Renal pelvis (tissue), 12 donors: ENCODE data around the gene RASAL2. TPM values are rescaled to one million over a fixed set of nuclear protein-coding genes. Genes with fewer than 3 reads are reported as not detected.

Source experiments
- DNase-seq: peaks from one replicate; pipeline ENCODE4 v3.0.0-alpha.2; 2013
- long read RNA-seq, 16 experiments: transcript quantifications; one replicate each; lab custom pipeline, GENCODE V29; 2026
- polyA plus RNA-seq, 3 donors: library from polyadenylated mRNA; unstranded; fragments of 120-200 nt; gene quantifications; one replicate each; pipeline ENCODE4 v1.2.1, GENCODE V29; 2013; ENCODE audit not compliant: insufficient read length in 3 of 3

Gene RASAL2
- polyA plus RNA-seq: 10 to 100 TPM; 18.1 to 22.6 (median 22.4) TPM
- long read RNA-seq, donor 1, partial matches to known transcripts: 0 of 3 reads
- long read RNA-seq, donor 1, other reads (novel, unspliced or antisense): 0 of 3 reads
- long read RNA-seq, donor 2, partial matches to known transcripts: 0 of 3 reads
- long read RNA-seq, donor 2, other reads (novel, unspliced or antisense): 0 of 3 reads
- long read RNA-seq, donor 3: 0 reads
- long read RNA-seq, donor 4, full-length matches to known transcripts: 4 of 4 reads
- long read RNA-seq, donor 4, partial matches to known transcripts: 0 of 4 reads
- long read RNA-seq, donor 4, other reads (novel, unspliced or antisense): 0 of 4 reads
- long read RNA-seq, donor 5, partial matches to known transcripts: 0 of 1 reads
- long read RNA-seq, donor 5, other reads (novel, unspliced or antisense): 0 of 1 reads
- long read RNA-seq, donor 6, partial matches to known transcripts: 0 of 4 reads
- long read RNA-seq, donor 6, other reads (novel, unspliced or antisense): 0 of 4 reads
- long read RNA-seq, donor 7, transcript RASAL2-204 (2 exons, 650 nt): major isoform, 6 of 6 reads
- long read RNA-seq, donor 7, partial matches to known transcripts: 0 of 6 reads
- long read RNA-seq, donor 7, other reads (novel, unspliced or antisense): 0 of 6 reads
- long read RNA-seq, donor 8, partial matches to known transcripts: 0 of 1 reads
- long read RNA-seq, donor 8, other reads (novel, unspliced or antisense): 0 of 1 reads
- long read RNA-seq, donor 9, full-length matches to known transcripts: 6 of 6 reads
- long read RNA-seq, donor 9, partial matches to known transcripts: 0 of 6 reads
- long read RNA-seq, donor 9, other reads (novel, unspliced or antisense): 0 of 6 reads
- long read RNA-seq, donor 10, transcript RASAL2-204 (2 exons, 650 nt): major isoform, 8 of 8 reads
- long read RNA-seq, donor 10, partial matches to known transcripts: 0 of 8 reads
- long read RNA-seq, donor 10, other reads (novel, unspliced or antisense): 0 of 8 reads
- long read RNA-seq, donor 11, transcript RASAL2-204 (2 exons, 650 nt): major isoform, 6 of 6 reads
- long read RNA-seq, donor 11, partial matches to known transcripts: 0 of 6 reads
- long read RNA-seq, donor 11, other reads (novel, unspliced or antisense): 0 of 6 reads
- long read RNA-seq, donor 12, transcript RASAL2-204 (2 exons, 650 nt): major isoform, 8 of 13 reads
- long read RNA-seq, donor 12, partial matches to known transcripts: 5 of 13 reads
- long read RNA-seq, donor 12, other reads (novel, unspliced or antisense): 0 of 13 reads
- long read RNA-seq, donor 13, partial matches to known transcripts: 0 of 4 reads
- long read RNA-seq, donor 13, other reads (novel, unspliced or antisense): 0 of 4 reads
- long read RNA-seq, donor 14: 0 reads
- long read RNA-seq, donor 15: 0 reads
- long read RNA-seq, donor 16, partial matches to known transcripts: 0 of 3 reads
- long read RNA-seq, donor 16, other reads (novel, unspliced or antisense): 0 of 3 reads

DNA sequence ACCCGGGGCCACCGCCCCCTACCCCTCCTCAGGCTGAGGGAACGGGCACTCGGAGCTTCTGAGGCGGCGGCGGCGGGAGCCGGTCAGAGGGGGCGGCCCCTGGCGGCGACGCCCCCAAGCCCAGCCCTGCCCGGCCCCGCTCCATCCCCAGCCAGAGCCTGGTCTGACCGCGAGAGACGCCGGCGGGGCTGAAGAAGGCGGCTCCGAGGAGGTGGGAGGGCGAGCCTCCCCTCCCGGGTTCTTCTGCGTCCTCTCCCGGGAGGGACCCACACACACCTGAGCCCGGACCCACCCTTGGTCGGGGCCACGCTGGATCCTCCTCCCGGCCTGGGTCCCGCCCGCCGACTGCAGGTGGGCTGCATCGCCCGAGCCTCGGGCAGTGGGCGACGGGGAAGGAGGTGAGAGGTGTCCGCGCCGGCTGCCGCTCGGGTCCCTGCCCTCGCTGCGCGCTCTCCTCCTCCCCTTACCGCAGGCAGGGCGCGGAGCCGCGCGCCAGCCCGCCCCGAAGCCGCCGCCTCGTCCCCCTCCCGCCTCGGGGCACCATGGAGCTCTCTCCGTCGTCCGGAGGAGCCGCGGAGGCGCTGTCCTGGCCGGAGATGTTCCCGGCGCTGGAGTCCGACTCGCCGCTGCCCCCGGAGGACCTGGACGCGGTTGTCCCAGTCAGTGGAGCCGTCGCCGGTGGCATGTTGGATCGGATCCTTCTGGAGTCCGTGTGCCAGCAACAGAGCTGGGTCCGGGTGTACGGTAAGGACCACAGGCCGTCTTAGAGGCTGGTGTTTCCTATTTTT is at the start of gene RASAL2:
Gene RASAL2 (plus strand): TSS at position 154 of the 788 bp plus-strand sequence. CDS start 389 bp downstream, at position 543.
- peak; percentile 71 for DNase-seq

GRCh38 chr1:178046591-178047270 is 47.2 kb upstream of the RASAL2 start:
- no peak for DNase-seq

DNA sequence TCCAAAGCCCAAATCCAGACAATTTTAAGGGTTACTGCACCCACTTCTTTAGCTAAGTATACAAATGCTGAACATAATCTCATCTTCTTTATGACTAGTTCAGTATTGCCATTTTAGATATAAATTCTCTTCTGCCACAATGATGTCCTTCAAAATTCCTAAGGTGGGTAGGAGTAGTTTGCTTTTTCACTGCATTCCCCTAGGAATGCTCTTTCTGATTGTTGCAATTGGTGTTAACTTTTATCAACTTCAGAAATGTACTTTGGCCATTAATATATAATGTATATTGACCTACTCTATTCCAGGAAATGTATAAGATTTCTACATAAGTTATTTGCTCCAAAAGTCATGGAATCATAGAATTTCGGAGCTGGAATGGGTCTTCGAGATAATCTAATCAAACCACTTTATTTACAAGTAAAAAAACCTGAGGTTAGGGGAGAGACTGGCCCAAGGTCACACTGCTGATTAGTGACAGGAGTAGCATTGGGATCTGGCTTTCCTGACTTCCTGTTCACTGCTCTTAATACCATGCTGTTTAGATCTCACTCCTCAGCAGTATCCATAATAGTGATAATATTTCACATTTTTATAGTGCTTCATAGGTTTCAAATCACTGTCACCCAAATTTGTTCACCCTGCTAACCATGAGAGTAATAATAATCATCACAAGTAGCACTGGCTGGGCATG is 46.4 kb upstream of the RASAL2 start:
- no peak for DNase-seq

DNA sequence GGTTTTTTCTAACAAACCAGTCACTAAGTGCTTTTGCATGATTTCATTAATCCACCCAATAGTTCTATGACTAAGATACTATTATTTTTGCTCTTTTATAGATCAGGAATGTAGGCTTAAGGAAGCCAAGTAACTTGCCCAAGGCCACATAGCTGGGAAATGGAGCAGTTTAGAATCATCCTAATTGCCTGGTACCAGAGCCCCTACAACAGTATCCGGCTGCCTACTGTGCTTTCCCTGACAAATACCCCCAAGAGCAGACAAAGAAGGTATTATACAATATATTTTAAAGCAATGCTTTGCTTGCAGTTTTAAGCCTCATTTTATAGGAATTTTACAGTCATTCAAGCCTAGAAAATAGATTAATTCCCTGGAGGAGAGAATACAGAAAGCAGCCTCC is 45.5 kb upstream of the RASAL2 start:
- DNase-seq: no peak

DNA sequence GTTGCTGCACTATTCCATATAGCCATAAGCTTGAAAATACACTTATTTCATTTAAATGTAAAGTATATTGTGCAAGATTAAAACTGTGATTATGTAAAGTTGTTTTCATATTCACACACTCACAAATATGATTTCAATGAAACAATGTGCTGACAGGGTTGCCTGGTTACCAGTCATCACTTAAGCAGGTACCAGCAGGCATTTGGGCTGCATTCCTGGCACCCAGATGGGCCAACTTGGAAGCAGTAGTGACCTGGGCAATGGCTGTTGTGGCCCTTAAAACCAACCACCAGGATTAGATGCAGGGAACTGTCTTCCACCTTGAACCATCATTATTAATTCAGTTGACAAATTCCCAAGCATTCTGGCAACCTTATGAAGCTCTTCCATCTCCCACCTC is 45.0 kb upstream of the RASAL2 start:
- DNase-seq: no peak

GRCh38 chr1:178050084-178050483 is 43.8 kb upstream of the RASAL2 start:
- no peak for DNase-seq

GRCh38 chr1:178051071-178051470 is 42.8 kb upstream of the RASAL2 start:
- DNase-seq: no peak

GRCh38 chr1:178052650-178053461 is 41.0 kb upstream of the RASAL2 start:
- DNase-seq: no peak

GRCh38 chr1:178055093-178055492 is 38.8 kb upstream of the RASAL2 start:
- DNase-seq: no peak

GRCh38 chr1:178055779-178056471 is 38.0 kb upstream of the RASAL2 start:
- DNase-seq: no peak

- no peak for DNase-seq
Measured at GRCh38 chr1:178057141-178057765, 36.7 kb upstream of the RASAL2 start.

GRCh38 chr1:178057912-178058534 is 35.9 kb upstream of the RASAL2 start:
- no peak for DNase-seq

DNA sequence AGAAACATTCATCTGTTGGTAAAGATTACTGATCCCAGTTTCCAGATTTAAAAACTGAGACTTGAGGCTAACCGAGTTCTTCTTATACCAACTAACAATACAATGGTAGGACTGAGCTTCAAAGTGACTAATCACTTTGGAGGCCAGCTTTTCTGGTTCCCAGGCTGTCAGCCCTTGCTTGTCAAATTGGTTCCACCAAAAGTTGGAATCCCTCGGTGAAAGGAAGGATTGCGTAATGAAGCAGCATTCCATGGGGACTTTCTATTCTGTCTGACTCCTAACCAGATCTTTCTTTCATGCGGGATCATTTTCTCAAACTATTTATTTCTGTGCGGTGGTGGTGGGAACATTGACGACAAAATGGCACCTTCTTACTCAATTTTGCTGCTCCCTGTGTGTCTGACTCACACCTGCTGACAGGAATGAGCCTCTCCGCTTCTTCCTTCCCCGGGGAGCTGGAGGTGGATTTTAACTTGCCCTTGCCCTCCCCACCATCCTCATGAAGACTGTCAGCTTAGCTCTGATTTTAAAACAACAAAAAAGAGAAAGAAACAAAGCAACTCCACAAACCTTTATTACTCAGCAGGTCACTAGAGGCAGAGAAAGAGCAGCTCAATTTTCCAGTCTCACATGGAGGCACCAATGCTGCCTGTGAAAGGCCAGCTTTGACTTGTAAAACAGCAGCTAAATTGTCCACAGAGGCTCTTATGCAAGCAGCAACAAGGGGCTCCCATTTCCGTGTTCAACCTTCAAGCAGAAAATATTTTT is 32.9 kb upstream of the RASAL2 start:
- no peak for DNase-seq

GRCh38 chr1:178061620-178062019 is 32.3 kb upstream of the RASAL2 start:
- DNase-seq: no peak

DNA sequence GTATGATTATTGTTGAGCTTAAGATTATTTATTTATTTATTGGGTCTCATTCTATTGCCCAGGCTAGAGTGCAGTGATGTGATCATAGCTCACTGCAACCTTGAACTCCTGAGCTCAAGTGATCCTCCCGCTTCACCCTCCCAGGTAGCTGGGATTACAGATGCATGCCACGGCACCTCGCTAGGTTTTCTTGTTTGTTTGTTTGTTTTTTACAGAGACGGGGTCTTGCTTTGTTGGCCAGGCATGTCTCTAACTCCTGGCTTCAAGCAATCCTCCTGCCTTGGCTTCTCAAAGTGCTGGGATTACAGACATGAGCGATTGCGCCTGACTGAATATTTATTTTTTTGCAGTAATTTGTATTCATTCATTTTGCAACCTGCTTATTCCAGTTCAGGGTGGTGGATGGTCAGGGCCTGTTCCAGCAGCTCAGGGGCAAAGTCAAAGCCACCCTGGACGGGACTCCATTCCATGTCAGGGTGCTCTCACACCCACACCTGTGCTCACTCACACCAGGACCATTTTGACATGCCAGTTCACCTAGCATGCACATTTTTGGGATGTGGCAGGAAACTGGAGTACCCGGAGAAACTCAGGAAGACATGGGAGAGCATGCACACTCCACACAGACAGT is 29.6 kb upstream of the RASAL2 start:
- DNase-seq: no peak

GRCh38 chr1:178065250-178065649 is 28.7 kb upstream of the RASAL2 start:
- no peak for DNase-seq
